ELR (cell line): ENCODE results near the gene DUSP10.

Source experiments
- DNase-seq: peaks from one replicate; pipeline ENCODE4 v3.0.0-alpha.2; 2015; ENCODE audit warnings: low read depth

DUSP10 gene

DNA sequence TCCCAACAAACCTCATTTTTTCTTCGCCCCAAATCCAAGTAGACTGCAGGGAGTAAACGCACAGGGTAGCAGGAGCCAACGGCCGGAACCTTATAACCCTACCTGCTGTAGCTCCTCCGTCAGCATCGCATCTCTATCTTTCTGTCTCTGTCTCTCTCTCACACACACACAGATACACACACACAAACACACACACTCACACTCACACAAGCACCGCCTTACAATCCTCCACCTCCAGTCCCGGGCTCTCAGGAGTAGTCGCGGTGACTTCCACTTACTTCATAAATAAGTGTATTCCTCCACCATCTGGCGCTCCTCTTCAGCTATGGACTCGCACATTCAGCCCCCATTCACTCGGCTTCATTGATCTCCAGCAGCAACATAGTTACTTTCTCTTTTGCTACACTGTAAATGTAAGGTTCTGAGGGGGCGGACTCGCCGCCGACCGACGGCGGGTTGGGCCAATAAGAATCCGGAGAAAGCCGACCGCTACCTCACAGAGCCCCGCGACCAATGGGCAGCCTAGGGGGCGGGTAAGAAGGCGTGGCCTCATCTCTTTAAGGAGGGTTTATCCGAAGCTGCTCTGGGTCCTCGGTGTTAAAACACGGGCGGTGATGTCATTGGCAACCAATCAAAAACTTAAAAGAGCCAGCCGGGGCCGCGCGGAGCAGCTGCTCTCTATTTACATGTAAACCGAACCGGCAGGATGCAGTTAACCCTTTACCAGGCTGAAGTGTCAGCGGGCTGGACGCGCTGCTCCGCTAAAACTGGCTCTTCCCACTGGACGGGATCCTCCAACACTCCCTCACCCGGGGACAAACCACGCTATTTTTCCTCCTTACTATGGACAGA, at the start of gene DUSP10:
DUSP10 (minus strand) TSS at position 387 of the 852 bp plus-strand sequence. CDS start 2,345 bp downstream, outside the sequence.
- peak; percentile 100 for DNase-seq

GRCh38 chr1:221788466-221788865, 46.6 kb upstream of the DUSP10 start:
- DNase-seq = no peak

- DNase-seq = no peak
These were observed 44.8 kb upstream of the DUSP10 start for GRCh38 chr1:221786647-221787046.

- DNase-seq = no peak
These were observed 42.0 kb upstream of the DUSP10 start for GRCh38 chr1:221783936-221784335.

DNA sequence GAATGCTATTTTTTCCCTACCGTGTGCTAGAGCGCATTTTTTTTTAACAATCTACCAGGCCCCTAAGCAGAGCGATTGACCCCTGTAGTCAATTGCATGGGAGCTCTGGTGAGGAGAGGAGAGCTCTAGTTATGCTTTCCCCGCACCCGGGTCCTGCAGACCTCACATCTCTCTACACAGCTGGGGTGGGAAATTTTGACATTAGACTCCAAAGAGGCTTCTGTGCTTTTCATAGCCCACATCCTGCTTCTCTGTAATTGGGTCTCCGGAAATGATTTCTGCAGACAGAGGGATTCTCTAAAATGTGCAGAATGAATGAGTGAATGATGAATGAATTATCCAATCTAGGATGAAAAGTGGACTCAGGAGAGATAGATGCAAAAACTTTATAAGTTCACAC, 41.5 kb upstream of the DUSP10 start:
- DNase-seq = no peak

- no peak for DNase-seq
These were observed 41.1 kb upstream of the DUSP10 start for GRCh38 chr1:221782970-221783369.

DNA sequence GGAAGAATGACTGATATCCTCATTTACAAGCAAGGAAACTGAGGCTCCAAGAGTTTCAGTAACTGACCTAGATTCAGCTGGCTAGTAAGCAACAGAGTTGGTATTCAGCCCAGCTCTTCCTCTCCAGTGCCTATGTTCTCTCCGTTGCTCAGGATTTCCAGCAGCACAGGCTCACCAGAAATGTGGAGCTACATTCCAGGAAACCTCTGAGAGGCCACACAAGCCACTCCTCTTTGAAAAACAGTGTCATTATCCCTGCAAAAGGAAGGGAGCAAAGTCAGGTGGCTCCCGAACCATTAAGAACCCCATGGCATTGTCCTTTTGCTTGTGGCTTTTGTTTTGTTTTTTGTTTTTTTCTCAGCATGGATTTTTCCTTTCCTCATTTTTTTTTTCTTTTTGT, 40.6 kb upstream of the DUSP10 start:
- DNase-seq = no peak

DNA sequence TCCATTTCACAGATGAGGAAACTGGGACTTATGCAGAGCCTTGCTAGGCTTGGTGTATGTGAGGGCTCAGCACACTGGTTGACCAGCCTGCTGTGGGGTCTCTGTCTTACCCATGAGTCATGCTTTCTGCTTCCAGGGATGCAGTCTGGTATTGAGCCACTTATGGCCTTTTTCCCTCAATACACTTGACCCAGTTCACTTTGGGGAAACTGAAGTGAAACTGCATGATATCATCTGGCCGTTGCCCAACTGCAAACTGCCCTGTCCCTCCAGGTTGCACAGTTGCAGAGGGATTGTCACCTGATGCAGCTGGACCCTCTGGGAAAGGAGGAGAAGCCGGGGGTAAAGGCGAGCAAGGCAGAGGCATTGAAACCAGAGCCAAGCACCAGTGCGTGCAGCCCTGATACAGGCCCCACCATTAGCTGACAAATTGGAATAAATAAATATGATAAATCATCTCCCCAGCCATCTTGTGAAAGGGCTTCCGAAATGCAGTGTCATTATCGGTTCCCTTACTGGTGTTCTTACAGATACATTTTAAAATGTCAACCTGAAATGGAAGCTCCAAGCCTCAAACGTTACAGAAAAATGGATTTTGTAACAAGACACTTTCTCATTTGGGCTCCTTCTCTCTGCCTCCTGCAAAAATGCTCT, 39.3 kb upstream of the DUSP10 start:
- DNase-seq = no peak

DNA sequence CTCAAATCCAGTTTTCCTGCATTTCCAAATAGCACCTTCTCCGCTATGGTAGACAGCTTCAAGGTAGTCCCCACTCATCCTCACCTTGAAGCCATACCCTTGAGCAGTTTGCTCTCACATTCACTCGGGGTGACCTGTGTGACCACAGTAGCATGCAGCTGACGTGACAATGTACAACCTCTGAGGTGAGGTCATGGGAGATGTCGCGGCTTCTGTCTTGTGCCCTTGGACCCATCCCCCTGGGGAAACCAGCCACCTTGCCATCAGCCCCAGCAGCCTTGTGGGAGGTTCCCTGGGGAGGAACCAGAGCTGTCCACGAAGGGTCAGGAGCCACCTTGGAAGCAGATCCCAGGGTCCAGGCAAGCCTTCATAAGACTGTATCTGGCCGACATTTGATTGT, 38.3 kb upstream of the DUSP10 start:
- no peak for DNase-seq

DNA sequence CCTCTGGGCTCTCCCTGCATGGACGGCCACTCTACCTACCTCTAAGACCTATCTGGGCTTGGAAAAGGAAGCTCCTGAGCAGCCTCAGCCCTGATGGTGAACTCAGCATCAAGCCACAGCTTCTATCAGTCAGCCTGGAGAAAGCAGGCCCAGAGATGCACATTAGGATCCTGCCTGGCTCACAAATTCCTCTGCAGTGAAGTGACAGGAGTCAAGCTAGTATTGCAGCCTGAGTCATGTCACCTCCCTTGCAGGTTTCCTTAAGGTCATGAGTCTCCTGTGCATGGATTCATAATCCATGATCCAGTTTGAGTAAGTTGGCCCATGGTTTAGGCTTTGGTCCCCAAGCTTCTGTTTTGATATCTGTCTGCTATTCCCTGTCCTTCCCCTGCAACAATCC, 37.9 kb upstream of the DUSP10 start:
- DNase-seq = no peak

- DNase-seq = no peak
These were observed 36.8 kb upstream of the DUSP10 start for GRCh38 chr1:221778535-221779142.

DNA sequence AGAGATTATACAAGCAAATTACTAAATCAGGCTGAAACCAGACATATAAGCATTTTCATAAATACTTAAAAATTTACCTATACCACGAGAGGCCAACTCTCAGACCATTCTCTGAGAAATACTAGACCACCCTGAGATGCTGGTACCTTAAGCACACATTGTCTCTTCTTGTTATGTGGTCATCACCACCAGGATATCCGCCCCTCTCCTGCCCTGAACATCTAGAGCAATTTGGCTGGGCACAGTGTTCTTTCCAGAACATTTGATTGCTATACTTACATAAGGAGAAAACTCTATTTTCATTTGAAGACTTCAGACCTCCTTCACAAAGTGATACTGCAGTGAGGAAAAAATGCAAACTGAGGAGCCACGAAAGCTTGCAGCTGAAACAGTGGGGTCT, 36.2 kb upstream of the DUSP10 start:
- no peak for DNase-seq

- no peak for DNase-seq
These were observed 35.7 kb upstream of the DUSP10 start for GRCh38 chr1:221777431-221778072.

GRCh38 chr1:221776495-221777301, 34.8 kb upstream of the DUSP10 start:
- DNase-seq = no peak

- DNase-seq = no peak
These were observed 33.3 kb upstream of the DUSP10 start for GRCh38 chr1:221775206-221775605.

DNA sequence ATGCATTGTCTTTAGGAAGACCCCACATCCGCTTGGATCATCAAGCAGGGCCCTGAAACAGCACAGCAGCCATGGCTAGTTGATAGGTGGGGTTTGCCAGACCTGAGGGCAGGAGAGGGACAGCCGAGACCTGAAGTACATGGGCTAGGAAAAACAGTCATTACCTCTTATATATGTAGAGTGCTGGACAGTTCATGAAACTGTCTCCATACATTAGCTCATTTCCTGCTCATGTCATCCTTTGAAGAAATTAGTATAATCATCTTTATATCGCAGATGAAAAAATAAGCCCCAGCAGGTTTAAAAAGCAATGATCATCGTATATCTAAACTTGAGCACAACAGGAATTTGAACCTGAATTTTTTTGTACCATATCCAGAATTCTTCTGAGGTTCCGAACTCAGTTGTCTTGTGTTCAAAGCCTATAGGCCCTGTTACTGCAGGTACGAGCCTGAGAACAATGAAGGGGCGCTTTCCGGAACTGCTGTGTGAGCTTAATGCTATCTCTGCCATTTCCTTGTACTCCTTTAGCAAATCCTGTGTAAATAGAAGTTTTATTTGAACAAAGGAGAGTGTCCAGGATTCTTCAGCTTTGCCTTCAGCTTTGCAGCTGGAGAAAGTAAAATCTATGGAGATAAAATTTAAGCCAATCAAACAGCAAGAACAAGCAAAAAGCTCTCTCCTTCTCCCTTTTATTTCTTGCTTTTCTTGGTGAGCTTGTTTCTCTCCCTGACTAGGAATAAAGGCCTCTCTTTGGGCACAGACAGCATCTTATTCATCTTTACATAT, 32.4 kb upstream of the DUSP10 start:
- no peak for DNase-seq

DNA sequence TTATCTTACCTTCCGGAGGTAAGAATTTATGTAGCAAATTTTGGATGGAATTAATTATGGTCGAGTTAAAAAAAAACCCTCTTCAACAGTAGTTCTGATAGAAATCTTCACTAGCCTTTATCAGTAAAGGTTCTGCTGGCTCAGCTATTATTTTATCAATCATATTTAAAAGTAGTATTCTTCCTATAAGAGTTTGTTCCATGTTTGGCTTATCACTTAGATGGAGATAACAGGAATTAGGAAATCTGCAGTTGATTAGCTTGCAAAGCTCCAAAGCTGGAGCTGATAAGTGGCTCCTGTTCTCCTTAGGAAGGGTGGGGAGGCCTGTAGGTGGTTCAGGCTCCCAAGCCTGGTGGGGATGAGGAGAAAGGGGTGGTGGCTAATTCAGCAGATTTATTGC, 31.5 kb upstream of the DUSP10 start:
- DNase-seq = no peak

DNA sequence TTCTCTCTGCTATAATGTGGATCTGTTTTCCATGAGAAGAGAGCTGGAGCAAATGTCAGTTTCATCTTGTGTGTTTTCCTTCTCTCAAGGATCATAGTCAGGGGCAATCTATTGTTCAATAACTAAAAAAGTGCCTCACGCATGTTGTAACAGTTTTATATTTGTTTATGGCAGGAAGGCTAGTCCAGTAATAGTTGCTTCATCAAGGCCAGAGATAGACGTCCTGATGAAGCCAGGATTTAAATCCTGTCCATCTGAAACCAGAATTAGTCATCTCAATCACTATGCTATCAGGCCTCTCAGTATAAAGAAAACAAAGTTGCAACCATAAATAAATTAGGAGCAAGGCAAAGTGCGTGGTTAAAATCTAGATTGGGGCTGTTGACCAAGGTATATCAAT, 30.2 kb upstream of the DUSP10 start:
- DNase-seq = no peak

DNA sequence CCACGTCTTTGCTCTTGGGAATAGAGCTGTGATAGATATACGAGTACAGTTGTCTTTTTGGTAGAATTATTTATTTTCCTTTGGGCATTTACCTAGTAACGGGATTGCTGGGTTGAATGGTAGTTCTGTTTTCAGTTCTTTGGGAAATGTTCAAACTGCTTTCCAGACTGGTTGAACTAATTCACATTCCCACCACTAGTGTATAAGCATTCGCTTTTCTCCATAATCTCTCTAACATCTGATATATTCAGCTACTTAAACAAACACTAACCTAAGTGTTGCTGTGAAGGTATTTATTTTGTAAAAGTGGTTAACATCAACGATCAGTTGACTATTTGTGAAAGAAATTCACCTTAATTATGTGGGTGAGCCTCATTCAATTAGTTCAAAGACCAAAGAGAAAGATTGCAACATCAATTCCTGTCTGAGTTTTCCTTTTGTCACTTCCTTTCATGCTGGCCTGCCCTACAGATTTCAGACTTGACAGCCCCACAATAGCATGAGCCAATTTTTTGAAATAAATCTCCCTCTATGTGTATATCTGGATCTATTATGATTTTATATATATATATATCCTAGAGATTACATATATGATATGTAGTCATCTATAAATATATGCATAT, 26.7 kb upstream of the DUSP10 start:
- DNase-seq = peak; percentile 17

DNA sequence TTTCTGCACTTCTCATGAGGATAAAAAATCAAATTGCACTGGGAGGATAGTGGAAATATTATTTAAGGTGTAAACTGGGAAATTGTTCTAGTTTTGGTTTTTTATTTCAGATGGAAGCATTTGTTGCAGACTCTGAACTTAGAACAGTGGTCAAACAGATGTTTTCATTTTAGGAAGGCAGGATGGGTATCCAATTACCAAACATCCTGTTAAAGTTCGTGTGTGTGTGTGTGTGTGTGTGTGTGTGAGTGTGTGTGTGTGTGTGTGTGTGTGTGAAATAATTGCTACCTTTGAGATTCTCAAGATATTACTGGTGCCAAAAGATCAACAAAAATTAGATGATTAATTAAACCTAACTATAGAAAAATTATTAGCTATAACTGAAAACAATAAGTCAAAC, 24.3 kb upstream of the DUSP10 start:
- peak; percentile 31 for DNase-seq

DNA sequence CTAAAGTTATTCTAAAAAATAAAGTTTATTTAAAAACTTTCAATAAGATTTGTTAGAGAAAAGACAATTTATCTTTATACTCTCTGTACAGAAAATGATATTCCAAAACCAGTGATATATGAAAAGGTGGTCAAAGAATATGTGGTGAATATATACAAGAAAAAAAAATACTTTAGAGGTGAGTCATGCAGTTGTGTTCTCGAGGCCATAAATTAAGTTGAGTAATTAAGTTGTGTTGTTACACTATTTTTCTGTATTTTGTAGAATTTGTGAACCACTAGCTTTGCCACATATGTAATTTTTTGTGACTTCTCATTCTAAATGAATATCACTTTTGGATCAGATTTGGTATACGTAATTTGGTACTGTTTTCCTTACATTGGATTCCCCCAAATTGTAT, 23.6 kb upstream of the DUSP10 start:
- DNase-seq = peak; percentile 77
